PC-9 (cell line): ENCODE data around the gene ABCA8. TPM values are rescaled to one million over a fixed set of nuclear protein-coding genes. Genes with fewer than 3 reads are reported as not detected.

Source experiments
- BruUV-seq: library from RNA; stranded (reverse); fragments of 400-500 nt; replicated peaks from 2 replicates; lab custom pipeline; 2021; lab: Mats Ljungman, UMichigan
- CTCF ChIA-PET: fragments of 300-600 bp; sonication (Branson Sonifier 250); formaldehyde crosslinking; loops from one replicate; lab custom pipeline; 2022; ENCODE audit warnings: antibody characterized with exemption; lab: Charles Lee
- POLR2A ChIA-PET: fragments of 300-600 bp; sonication (Branson Sonifier 250); formaldehyde crosslinking; loops from one replicate; lab custom pipeline; 2022; ENCODE audit warnings: antibody characterized with exemption; ENCODE audit not compliant: unreplicated experiment; lab: Charles Lee
- DNase-seq, 2 experiments: peaks; one replicate each; pipeline versions ENCODE4 v3.0.0 to v3.0.0-alpha.2; 2015 to 2022; ENCODE audit warnings: mixed read lengths in 1 of 2
- H2AFZ ChIP-seq: fragments of 200-600 bp; sonication (generic); 2 replicates; pipeline ENCODE4 v1.8.1; 2017; ENCODE audit warnings: antibody characterized with exemption
- H3F3A ChIP-seq: fragments of 200-600 bp; sonication (generic); 2 replicates; pipeline ENCODE4 v1.8.1; 2017; ENCODE audit warnings: antibody characterized with exemption, mild to moderate bottlenecking, low read depth; ENCODE audit not compliant: insufficient read depth
- H3K27ac ChIP-seq: fragments of 200-600 bp; sonication (generic); 2 replicates; pipeline ENCODE4 v1.6.1; 2016; ENCODE audit warnings: mixed run types
- H3K27me3 ChIP-seq: fragments of 200-600 bp; sonication (generic); 2 replicates; pipeline ENCODE4 v1.6.1; 2016; ENCODE audit warnings: low read depth, mixed run types; ENCODE audit not compliant: insufficient read depth
- H3K36me3 ChIP-seq: fragments of 200-600 bp; sonication (generic); 2 replicates; pipeline ENCODE4 v1.6.1; 2016; ENCODE audit warnings: low read depth, mixed run types
- H3K4me1 ChIP-seq: fragments of 200-600 bp; sonication (generic); replicated peaks from 2 replicates; pipeline ENCODE4 v1.6.1; 2016; ENCODE audit warnings: mixed run types; ENCODE audit not compliant: insufficient read depth
- H3K4me2 ChIP-seq: fragments of 200-600 bp; sonication (generic); 2 replicates; pipeline ENCODE4 v1.6.1; 2017; ENCODE audit warnings: mixed run types
- H3K4me3 ChIP-seq: fragments of 200-600 bp; sonication (generic); 2 replicates; pipeline ENCODE4 v1.6.1; 2016; ENCODE audit warnings: mixed run types
- H3K79me2 ChIP-seq: fragments of 200-600 bp; sonication (generic); 2 replicates; pipeline ENCODE4 v1.6.1; 2017; ENCODE audit warnings: low read depth, mixed run types
- H3K9me2 ChIP-seq: fragments of 200-600 bp; sonication (generic); 2 replicates; pipeline ENCODE4 v1.8.1; 2017; ENCODE audit warnings: mild to moderate bottlenecking; ENCODE audit not compliant: insufficient read depth
- H3K9me3 ChIP-seq: fragments of 200-600 bp; sonication (generic); 2 replicates; pipeline ENCODE4 v1.8.1; 2016; ENCODE audit warnings: low read depth; ENCODE audit not compliant: insufficient read depth
- H4K20me1 ChIP-seq: fragments of 200-600 bp; sonication (generic); 2 replicates; pipeline ENCODE4 v1.8.1; 2017; ENCODE audit not compliant: insufficient read depth
- CTCF ChIP-seq: fragments of 200-600 bp; sonication (generic); conservative IDR thresholded peaks from 2 replicates; pipeline ENCODE4 v1.6.1; 2017; ENCODE audit warnings: mixed run types, antibody characterized with exemption, mild to moderate bottlenecking, moderate library complexity
- EZH2 ChIP-seq: fragments of 200-600 bp; sonication (generic); IDR thresholded peaks from 2 replicates; pipeline ENCODE4 v1.8.0; 2017; ENCODE audit warnings: antibody characterized with exemption, low read depth
- intact Hi-C: fragments of 100-400 bp; cut with micrococcal nuclease; formaldehyde crosslinking; loops from one replicate; pipeline ENCODE4 v1.10.0; 2022; ENCODE audit not compliant: unreplicated experiment
- total RNA-seq: library from RNA; stranded (reverse); gene quantifications from 2 replicates; pipeline ENCODE4 v1.2.3, GENCODE V29; 2021

ABCA8 gene
- total RNA-seq, 1 experiment from 2014 or later, result not detected

GRCh38 chr17:68973098-68973846 is 18.1 kb upstream of the ABCA8 start:
- intact Hi-C loops, result loop anchor here (2.0 kb wide), 1 partner anchor 196 kb away; no protein-coding TSS in a partner anchor
- H3K4me2 ChIP-seq, result no peak overlapping the region

GRCh38 chr17:68972119-68972704 is 17.0 kb upstream of the ABCA8 start:
- Histone ChIP-seq H3K27me3 (no peaks in the 10 kb centered on the region), H3K79me2 (no peaks in the 10 kb centered on the region), H2AFZ (no peak overlapping the region), H3K9me3 (no peaks in the 10 kb centered on the region; the same call in 1 of the 2 replicates), H3K4me2 (no peak overlapping the region), H3F3A (no peaks in the 10 kb centered on the region), H3K27ac (no peak overlapping the region), H4K20me1 (no peaks in the 10 kb centered on the region), H3K36me3 (no peaks in the 10 kb centered on the region), H3K4me1 (no peaks in the 10 kb centered on the region), H3K4me3 (no peak overlapping the region), H3K9me2 (no peaks in the 10 kb centered on the region)
- no peak for DNase-seq
- intact Hi-C loops, result loop anchor here (1.0 to 2.0 kb wide), 2 partner anchors 195 to 263 kb away; no protein-coding TSS in a partner anchor
- CTCF ChIA-PET, result no interaction called here
- POLR2A ChIA-PET, result no interaction called here
- no TSS peak for BruUV-seq
- TF ChIP-seq EZH2 (no peak), CTCF (peak; percentile 78)

More at GRCh38 chr17:68973098-68973846, 18.1 kb upstream of the ABCA8 start:
- ChIA-PET CTCF (no interaction called here), POLR2A (no interaction called here)
- no peak overlapping the region for H3K4me3 ChIP-seq
- no peaks in the 10 kb centered on the region for H3K36me3 ChIP-seq
- no TSS peak for BruUV-seq
- no peaks in the 10 kb centered on the region for H4K20me1 ChIP-seq
- H3K27me3 ChIP-seq, result no peaks in the 10 kb centered on the region
- no peaks in the 10 kb centered on the region for H3F3A ChIP-seq
- H3K9me3 ChIP-seq, result no peaks in the 10 kb centered on the region; the same call in 1 of the 2 replicates
- H3K9me2 ChIP-seq, result no peaks in the 10 kb centered on the region
- H3K27ac ChIP-seq, result no peak overlapping the region
- no peaks in the 10 kb centered on the region for H3K4me1 ChIP-seq
- no peak overlapping the region for H2AFZ ChIP-seq
- TF ChIP-seq EZH2, result no peak
- DNase-seq, result no peak
- H3K79me2 ChIP-seq, result no peaks in the 10 kb centered on the region

GRCh38 chr17:68969101-68969500 is 13.9 kb upstream of the ABCA8 start:
- no peaks in the 10 kb centered on the region for H3K27me3 ChIP-seq
- no peak overlapping the region for H3K27ac ChIP-seq
- intact Hi-C loops, result no loop called here
- H3K9me2 ChIP-seq, result peaks cover 7% of the 10 kb centered on the region; the same call in 1 of the 2 replicates
- TF ChIP-seq CTCF, result no peak
- no peak for TF ChIP-seq EZH2
- no peaks in the 10 kb centered on the region for H3F3A ChIP-seq
- H3K9me3 ChIP-seq, result no peaks in the 10 kb centered on the region; the same call in 1 of the 2 replicates
- H4K20me1 ChIP-seq, result no peaks in the 10 kb centered on the region
- ChIA-PET CTCF (no interaction called here), POLR2A (no interaction called here)
- no TSS peak for BruUV-seq
- no peaks in the 10 kb centered on the region for H3K36me3 ChIP-seq
- H2AFZ ChIP-seq, result no peak overlapping the region
- no peak overlapping the region for H3K4me3 ChIP-seq
- H3K4me2 ChIP-seq, result no peak overlapping the region
- DNase-seq, result no peak
- no peaks in the 10 kb centered on the region for H3K4me1 ChIP-seq
- no peaks in the 10 kb centered on the region for H3K79me2 ChIP-seq
